ENCODE results near the gene CIART.
"Not testable (repeated sequence)": the region's sequence is repeated elsewhere in the genome, so short reads cannot be mapped to it uniquely, and the experiment has no call there.

Gene CIART

DNA sequence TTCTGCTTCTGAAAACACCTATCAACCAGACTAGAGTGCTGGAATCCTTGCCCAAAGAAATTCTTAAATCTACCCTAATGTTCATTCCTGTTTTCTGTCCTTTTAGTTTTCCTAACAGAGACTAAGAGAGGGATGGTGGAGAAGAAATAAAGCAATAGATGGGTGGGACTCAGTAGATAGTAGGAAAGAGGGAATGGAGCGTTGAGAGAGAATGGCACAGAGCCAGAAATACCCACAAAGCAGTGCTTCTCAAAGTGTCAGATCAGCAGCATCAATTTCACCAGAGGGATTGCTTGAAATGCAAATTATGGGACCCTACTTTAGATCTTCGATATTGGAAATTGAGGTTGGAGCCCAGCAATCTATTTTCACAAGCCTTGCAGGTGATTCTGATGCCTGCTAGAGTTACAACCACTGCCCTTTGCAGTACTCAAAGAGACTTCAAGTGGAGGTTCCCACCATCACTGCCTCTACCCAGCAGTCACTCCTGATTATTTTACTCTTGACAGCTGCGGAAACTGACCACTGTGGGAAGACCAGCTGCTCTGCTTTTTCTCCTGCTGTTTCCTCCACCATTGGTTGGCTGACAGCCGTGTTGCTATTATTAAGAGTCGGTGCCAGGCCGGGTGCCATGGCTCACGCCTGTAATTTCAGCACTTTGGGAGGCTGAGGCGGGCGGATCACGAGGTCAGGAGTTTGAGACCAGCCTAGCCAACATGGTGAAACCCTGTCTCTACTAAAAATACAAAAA is 27.6 kb downstream of the CIART start:
- DNase-seq (ENCODE audit: low read depth) = no peak

GRCh38 chr1:150311762-150312161 is 29.4 kb downstream of the CIART start:
- DNase-seq (ENCODE audit: low read depth) = no peak

GRCh38 chr1:150314691-150315090 is 32.3 kb downstream of the CIART start:
- not testable (repeated sequence) for DNase-seq (ENCODE audit: low read depth)

GRCh38 chr1:150320667-150320978 is 38.3 kb downstream of the CIART start:
- no peak for DNase-seq (ENCODE audit: low read depth)

- DNase-seq (ENCODE audit: low read depth) = no peak
Measured at GRCh38 chr1:150321826-150322166, 39.4 kb downstream of the CIART start.

- DNase-seq (ENCODE audit: low read depth) = peak; percentile 45
Measured at GRCh38 chr1:150322310-150322709, 40.0 kb downstream of the CIART start.

DNA sequence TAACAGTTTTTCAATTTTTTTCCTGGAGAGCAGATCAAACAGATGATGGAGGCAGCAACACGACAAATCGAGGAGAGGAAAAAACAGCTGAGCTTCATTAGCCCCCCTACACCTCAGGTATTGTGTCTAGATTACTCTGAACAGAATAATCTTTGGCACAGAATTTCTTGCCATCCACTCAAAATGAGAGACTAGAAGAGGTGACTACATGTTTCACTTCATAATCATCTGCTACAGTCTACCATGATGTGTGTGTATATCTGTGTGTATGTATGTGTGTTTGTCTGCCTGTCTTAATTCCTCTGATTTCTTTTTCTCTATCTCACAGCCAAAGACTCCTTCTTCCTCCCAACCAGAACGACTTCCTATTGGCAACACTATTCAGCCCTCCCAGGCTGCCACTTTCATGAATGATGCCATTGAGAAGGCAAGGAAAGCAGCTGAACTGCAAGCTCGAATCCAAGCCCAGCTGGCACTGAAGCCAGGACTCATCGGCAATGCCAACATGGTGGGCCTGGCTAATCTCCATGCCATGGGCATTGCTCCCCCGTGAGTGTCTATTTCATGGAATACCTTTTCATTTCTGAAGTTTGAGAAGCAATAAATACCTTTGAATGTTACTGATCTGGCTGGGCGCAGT is 50.4 kb downstream of the CIART start:
- DNase-seq (ENCODE audit: low read depth) = no peak

Measured in ELR (cell line).